HG03457 (cell line): ENCODE data around the gene PALMD.

Experiments used
- ATAC-seq: cut with Tn5 transposase; IDR thresholded peaks from one replicate; pipeline ENCODE4 v1.9.1; 2021; ENCODE audit warnings: moderate number of reproducible peaks; ENCODE audit not compliant: unreplicated experiment

The PALMD gene

GRCh38 chr1:99645699-99646531 is at the start of gene PALMD:
Gene PALMD (plus strand): TSS chr1:99646113. CDS start chr1:99646318, 205 bp downstream.
- no peak for ATAC-seq

GRCh38 chr1:99598738-99599411 is 47.0 kb upstream of the PALMD start:
- ATAC-seq: no peak

GRCh38 chr1:99599678-99600175 is 46.2 kb upstream of the PALMD start:
- ATAC-seq: no peak

GRCh38 chr1:99600782-99601181 is 45.1 kb upstream of the PALMD start:
- no peak for ATAC-seq

GRCh38 chr1:99601208-99601607 is 44.7 kb upstream of the PALMD start:
- ATAC-seq: no peak

- no peak for ATAC-seq
Observed at GRCh38 chr1:99601709-99602403, 44.1 kb upstream of the PALMD start.

GRCh38 chr1:99602404-99602969 is 43.4 kb upstream of the PALMD start:
- no peak for ATAC-seq

GRCh38 chr1:99603699-99604560 is 42.0 kb upstream of the PALMD start:
- ATAC-seq: no peak

GRCh38 chr1:99606306-99606705 is 39.6 kb upstream of the PALMD start:
- ATAC-seq: no peak

GRCh38 chr1:99607590-99607989 is 38.3 kb upstream of the PALMD start:
- ATAC-seq: no peak

GRCh38 chr1:99608058-99608457 is 37.9 kb upstream of the PALMD start:
- no peak for ATAC-seq

GRCh38 chr1:99613716-99614115 is 32.2 kb upstream of the PALMD start:
- ATAC-seq: no peak

GRCh38 chr1:99614728-99615127 is 31.2 kb upstream of the PALMD start:
- no peak for ATAC-seq

GRCh38 chr1:99619583-99619982 is 26.3 kb upstream of the PALMD start:
- ATAC-seq: no peak

GRCh38 chr1:99621340-99621901 is 24.5 kb upstream of the PALMD start:
- ATAC-seq: no peak

GRCh38 chr1:99622702-99623347 is 23.1 kb upstream of the PALMD start:
- ATAC-seq: no peak

GRCh38 chr1:99623554-99623953 is 22.4 kb upstream of the PALMD start:
- no peak for ATAC-seq

- ATAC-seq: no peak
Observed at GRCh38 chr1:99627615-99628014, 18.3 kb upstream of the PALMD start.

- ATAC-seq: no peak
Observed at GRCh38 chr1:99629164-99629563, 16.7 kb upstream of the PALMD start.
